Measurements from ENCODE around the gene ATP6V1A.
"Not testable (repeated sequence)": the region's sequence is repeated elsewhere in the genome, so short reads cannot be mapped to it uniquely, and the experiment has no call there.

ATP6V1A gene

GRCh38 chr3:113829576-113830354 is 82.9 kb downstream of the ATP6V1A start:
- ATAC-seq = no peak

DNA sequence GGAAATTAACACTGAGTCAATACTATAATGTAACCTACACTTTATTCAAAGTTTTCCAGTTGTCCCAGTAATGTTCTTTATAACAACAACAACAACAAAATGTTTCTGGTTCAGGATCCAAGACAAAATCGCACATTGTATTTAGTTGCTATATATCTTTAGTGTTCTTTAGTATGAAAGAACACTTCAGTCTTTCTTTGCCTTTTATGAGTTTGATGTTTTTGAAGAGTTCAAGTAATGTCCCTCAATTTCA is 84.2 kb downstream of the ATP6V1A start:
- no peak for ATAC-seq

DNA sequence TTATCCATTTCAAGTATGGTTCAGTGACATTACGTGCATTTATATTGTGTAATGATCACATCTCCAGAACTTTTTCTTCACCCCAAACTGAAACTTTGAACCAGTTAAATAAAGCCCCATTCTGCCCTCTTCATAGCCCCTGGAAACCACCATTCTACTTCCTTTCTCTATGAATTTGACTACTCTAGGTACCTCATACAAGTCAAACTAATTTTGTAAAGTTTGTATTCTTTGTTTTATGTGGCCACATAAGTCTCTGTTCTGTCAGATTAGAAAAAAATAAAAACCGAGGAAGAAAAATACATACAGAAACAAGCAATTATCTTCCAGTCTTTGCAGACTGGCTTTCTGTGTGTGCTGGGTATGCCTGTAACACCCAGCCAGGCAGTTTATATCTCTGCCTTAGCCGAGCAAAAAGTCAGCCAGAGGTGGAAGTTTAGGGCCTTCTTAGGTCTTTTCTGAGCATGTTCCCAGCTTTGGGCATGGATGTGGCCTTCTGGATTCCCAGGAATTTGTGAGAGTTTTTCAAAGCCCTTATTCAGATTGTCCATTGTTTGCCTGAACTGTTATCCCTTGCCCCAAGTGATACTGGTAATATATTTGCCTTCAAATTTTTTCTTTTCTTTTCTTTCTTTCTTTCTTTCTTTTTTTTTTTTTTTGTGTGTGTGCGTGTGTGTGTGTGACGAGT is 85.8 kb downstream of the ATP6V1A start:
- peak; percentile 55 to 62 for ATAC-seq

DNA sequence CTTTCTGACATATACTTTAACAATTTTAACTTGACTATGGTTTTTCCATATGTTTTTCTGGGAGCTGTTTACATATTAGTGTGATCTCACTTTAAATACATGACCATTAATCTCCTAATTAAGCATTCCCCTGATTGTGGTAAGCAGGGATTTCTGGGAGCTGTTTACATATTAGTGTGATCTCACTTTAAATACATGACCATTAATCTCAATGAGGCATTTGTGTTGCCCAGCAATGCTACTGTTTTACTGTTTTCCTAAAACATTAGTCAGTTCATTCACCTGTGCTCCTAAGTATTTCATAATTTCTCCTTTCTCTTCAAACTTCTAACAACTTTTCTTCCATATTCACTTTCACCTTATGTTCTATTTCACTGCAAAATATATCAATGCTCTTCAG is 88.1 kb downstream of the ATP6V1A start:
- no peak for ATAC-seq

DNA sequence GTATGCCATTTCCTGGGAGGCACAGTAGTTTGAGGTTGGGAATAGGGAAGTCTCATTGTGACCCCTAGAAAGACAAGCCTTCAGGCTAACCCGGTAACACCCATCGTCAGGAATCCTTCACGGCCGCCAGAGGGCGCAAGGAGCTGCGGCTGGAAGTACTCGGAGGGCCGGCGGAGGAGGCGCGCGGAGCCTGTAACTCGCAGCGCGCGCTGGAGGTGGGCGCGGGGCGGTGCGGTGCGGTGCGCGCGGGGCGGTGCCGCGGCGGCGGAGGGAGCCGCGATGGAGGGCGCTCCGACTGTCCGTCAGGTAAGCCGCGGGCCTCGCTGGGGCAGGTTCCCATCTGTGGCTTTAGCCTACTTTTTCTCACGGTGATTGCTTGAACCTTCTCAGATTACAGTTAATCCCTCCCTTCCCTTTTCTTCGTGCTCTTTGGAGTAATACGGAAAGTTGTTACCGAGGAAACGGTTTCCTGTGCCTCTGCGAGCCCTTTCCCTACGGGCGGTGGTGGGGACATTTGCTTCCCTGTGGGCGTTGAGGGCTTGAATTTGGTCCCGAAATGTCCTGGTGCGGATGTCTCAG is 91.9 kb downstream of the ATP6V1A start, which contains the start of gene GRAMD1C:
Gene GRAMD1C, plus strand, starts transcription at position 158 of the 579 bp plus-strand sequence. Its CDS starts 122 bp downstream, at position 280.
- peak; percentile 96 to 98 for ATAC-seq

DNA sequence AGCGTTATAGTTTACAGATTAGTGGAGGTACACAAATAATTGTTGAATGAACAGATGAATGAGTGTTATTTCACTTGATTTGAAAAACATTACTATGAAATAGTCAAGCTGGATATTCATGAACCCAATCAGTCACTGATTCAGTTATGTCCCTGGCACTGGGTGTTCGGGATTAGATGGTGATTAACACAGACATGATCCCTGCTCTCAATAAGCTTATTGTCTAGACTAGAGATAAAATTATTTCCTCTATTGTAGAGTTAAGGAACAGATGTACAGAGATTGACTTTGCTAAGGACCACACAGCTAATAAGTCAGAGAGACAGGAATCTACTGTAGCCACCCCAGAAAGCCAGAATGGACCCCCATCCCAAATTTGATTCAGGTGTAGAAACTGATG is 92.7 kb downstream of the ATP6V1A start:
- ATAC-seq = no peak

DNA sequence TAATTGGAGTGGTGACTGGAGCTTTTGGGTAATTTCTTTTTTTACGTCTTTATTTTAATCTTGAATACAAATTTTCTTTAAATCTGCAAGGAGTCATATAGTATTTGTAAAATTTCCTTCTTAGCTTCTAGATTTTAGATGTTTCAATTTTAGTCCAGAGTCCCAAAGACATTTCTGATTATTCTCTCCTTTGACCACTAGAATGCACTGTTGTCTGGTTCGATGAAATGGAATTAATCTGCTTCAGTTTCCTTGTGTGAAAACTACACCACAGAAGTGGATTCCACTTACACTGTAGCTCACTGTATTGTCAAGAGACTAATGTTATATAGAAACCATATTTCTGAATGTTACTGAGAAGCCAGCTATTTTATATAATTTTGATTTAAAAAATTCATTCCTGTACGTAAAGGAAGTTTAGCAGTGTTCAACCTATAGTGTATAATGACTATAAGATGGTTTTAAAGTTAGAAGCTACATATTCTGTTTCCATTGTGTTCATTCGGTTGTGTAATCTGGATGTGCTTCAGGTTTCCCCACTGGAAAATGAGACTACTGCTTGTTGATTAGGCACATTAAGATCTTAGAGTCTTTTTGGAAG is 97.9 kb downstream of the ATP6V1A start:
- ATAC-seq = no peak

- ATAC-seq = no peak
These were observed 100.4 kb downstream of the ATP6V1A start for GRCh38 chr3:113847247-113847646.

- no peak for ATAC-seq
These were observed 101.0 kb downstream of the ATP6V1A start for GRCh38 chr3:113847664-113848461.

DNA sequence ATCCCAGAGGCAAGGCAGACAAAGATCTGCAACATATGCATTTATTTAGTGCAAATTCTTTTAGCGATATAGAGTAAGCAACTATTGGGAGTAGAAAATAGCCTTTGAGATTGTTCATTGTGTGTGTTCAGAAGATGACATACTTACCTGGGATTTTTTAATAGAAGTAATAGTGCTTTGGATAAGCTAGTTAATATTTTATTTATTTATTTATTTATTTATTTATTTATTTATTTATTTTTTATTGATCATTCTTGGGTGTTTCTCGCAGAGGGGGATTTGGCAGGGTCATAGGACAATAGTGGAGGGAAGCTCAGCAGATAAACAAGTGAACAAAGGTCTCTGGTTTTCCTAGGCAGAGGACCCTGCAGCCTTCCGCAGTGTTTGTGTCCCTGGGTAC is 102.2 kb downstream of the ATP6V1A start:
- not testable (repeated sequence) for ATAC-seq

DNA sequence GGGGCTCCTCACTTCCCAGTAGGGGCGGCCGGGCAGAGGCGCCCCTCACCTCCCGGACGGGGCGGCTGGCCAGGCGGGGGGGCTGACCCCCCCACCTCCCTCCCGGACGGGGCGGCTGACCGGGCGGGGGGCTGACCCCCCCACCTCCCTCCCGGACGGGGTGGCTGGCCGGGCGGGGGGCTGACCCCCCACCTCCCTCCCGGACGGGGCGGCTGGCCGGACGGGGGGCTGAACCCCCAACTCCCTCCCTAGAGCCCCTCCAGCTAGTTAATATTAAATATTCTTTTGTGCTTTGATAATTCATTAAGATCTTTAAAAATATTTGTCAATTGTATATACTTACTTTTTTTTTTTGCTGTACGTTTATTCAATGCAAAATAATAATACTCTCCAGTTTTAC is 103.0 kb downstream of the ATP6V1A start:
- ATAC-seq = not testable (repeated sequence)

GRCh38 chr3:113850391-113850790 is 103.6 kb downstream of the ATP6V1A start:
- not testable (repeated sequence) for ATAC-seq

DNA sequence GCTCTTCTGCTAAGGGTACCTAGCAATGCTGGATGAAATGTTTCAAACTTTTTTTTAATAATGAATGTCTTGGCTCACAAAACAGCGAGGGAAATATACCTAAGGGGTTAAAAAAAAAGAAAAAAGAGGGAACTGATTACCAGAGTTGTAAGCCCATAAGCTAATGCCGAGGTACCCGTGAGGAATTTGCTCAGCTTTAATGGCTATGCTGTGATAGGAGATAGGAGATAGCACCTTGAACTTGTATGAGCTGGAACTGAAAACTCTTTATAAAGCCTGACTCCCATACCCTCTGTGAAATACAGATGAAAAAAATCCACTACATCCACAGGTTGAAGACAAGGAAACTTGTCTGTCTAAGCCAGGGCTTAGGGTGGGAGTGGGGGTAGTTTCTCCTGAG is 105.7 kb downstream of the ATP6V1A start:
- no peak for ATAC-seq
